Lung (tissue), 12 donors: ENCODE results near the gene SLC44A1. TPM values are rescaled to one million over a fixed set of nuclear protein-coding genes. Genes with fewer than 3 reads are reported as not detected.

Experiments
- ATAC-seq: fragments of 200-7000 bp; cut with Tn5 transposase; one replicate; pipeline ENCODE4 v1.9.1; 2020; ENCODE audit warnings: moderate number of reproducible peaks; ENCODE audit not compliant: insufficient read depth, low FRiP score
- DNase-seq, 3 donors: peaks; one replicate each; pipeline ENCODE4 v3.0.0-alpha.2; 2013 to 2017
- H3K27ac ChIP-seq, 2 donors: one replicate each; pipeline ENCODE4 v1.5.1; 2013; ENCODE audit warnings: mild to moderate bottlenecking in 2 of 2, moderate library complexity in 2 of 2, control low read depth in 1 of 2, inconsistent platforms in 1 of 2, low read depth in 1 of 2, low read length in 1 of 2
- H3K27me3 ChIP-seq, 3 donors: one replicate each; pipeline ENCODE4 v1.5.1; 2013; ENCODE audit warnings: low read length in 2 of 3; ENCODE audit not compliant: control insufficient read depth in 3 of 3, insufficient read depth in 3 of 3
- H3K36me3 ChIP-seq, 4 donors: one replicate each; pipeline ENCODE4 v1.5.1; 2013; ENCODE audit warnings: low read length in 4 of 4, mild to moderate bottlenecking in 1 of 4, moderate library complexity in 1 of 4; ENCODE audit not compliant: control insufficient read depth in 4 of 4, insufficient read depth in 4 of 4
- H3K4me1 ChIP-seq, 5 donors: one replicate each; pipeline ENCODE4 v1.5.1; 2013; ENCODE audit warnings: low read length in 5 of 5, mild to moderate bottlenecking in 2 of 5, moderate library complexity in 1 of 5; ENCODE audit not compliant: control insufficient read depth in 5 of 5, insufficient read depth in 5 of 5
- H3K4me3 ChIP-seq: one replicate; pipeline ENCODE4 v1.5.1; 2013; ENCODE audit warnings: mild to moderate bottlenecking, control low read depth, moderate library complexity
- H3K9ac ChIP-seq, 2 donors: one replicate each; pipeline ENCODE4 v1.5.1; 2013; ENCODE audit warnings: low read length in 2 of 2, control low read depth in 1 of 2; ENCODE audit not compliant: insufficient read depth in 1 of 2
- H3K9me3 ChIP-seq, 4 donors: one replicate each; pipeline ENCODE4 v1.5.1; 2013; ENCODE audit warnings: low read length in 3 of 4, mild to moderate bottlenecking in 1 of 4, moderate library complexity in 1 of 4; ENCODE audit not compliant: control insufficient read depth in 4 of 4, insufficient read depth in 3 of 4
- CTCF ChIP-seq: IDR thresholded peaks from 2 replicates; pipeline ENCODE4 v1.5.1; 2012; ENCODE audit warnings: mild to moderate bottlenecking; ENCODE audit errors: control extremely low read depth, extremely low read depth
- WGBS, 2 donors: extraction: QIAGEN DNeasy Blood & Tissue Kit; methylation state at CpG; one replicate each; pipeline ENCODE4 v1.1.7; 2013; 5-methylcytosine and 5-hydroxymethylcytosine counted together
- polyA plus RNA-seq, 2 donors: library from polyadenylated mRNA; stranded (reverse); fragments of 200-250 nt; gene quantifications; one replicate each; pipeline ENCODE4 v1.2.1, GENCODE V29; 2013
- total RNA-seq, 2 donors: library from RNA; depleted of rRNA in 1 of 2; stranded (reverse); fragments of >200 nt in 1 of 2; gene quantifications; one replicate each; pipeline ENCODE4 v1.2.1, GENCODE V29; 2014 to 2021
- donor health status: control.
- donor health status: control.
- donor health status: Bipolar disorder and iron deficiency.
- donor health status: healthy.
- donor health status: DM: yes; HTN: yes; CAD: no.

The SLC44A1 gene
- total and polyA plus RNA-seq, 4 donors, result 13.0 to 61.7 (median 33.8) TPM

- no peaks in the 10 kb centered on the region for H3K27me3 ChIP-seq
- WGBS, 2 donors, result 1% methylated on average over 59 to 87 of the region's 87 CpGs
- ATAC-seq, result peak; percentile 99
- no peaks in the 10 kb centered on the region for H3K36me3 ChIP-seq
- DNase-seq, result peak; percentile 88 to 95 (median 93)
- peak within 1 kb of the TSS; percentile 76 for H3K4me3 ChIP-seq
- peak; percentile 23 for TF ChIP-seq CTCF
- peak within 1 kb of the TSS; percentile 59 to 70 for H3K27ac ChIP-seq
- peak within 1 kb of the TSS; percentile 70 to 76 for H3K9ac ChIP-seq
- H3K9me3 ChIP-seq, result no peaks in the 10 kb centered on the region
- peaks cover 0 to 16% (median 0%) of the 10 kb centered on the region in 5 donors for H3K4me1 ChIP-seq
These were observed 203.7 kb downstream of the SLC44A1 start, which contains the start of gene FSD1L for GRCh38 chr9:105447814-105448812. Gene FSD1L, plus strand, starts transcription at chr9:105448034. Its CDS starts 187 bp downstream, at chr9:105448221.

- H3K9ac ChIP-seq, result peak overlapping the region in 1 of 2 donors; percentile 54
- WGBS, 2 donors, result 40 to 64% methylated on average over 2 of the region's 2 CpGs
- no peak for TF ChIP-seq CTCF
- H3K27me3 ChIP-seq, result no peaks in the 10 kb centered on the region
- no peaks in the 10 kb centered on the region for H3K9me3 ChIP-seq
- H3K36me3 ChIP-seq, result no peaks in the 10 kb centered on the region
- no peak for ATAC-seq
- H3K27ac ChIP-seq, result no peak overlapping the region
- no peak overlapping the region for H3K4me3 ChIP-seq
- DNase-seq, result no peak
- H3K4me1 ChIP-seq, result peaks cover 0 to 16% (median 0%) of the 10 kb centered on the region in 5 donors
These were observed 204.6 kb downstream of the SLC44A1 start for GRCh38 chr9:105449081-105449480.

- Histone ChIP-seq H3K4me1 (peaks cover 0 to 16% (median 3%) of the 10 kb centered on the region in 5 donors), H3K4me3 (no peak overlapping the region), H3K27me3 (no peaks in the 10 kb centered on the region), H3K9ac (no peak overlapping the region), H3K36me3 (no peaks in the 10 kb centered on the region), H3K9me3 (no peaks in the 10 kb centered on the region), H3K27ac (no peak overlapping the region)
- no peak for DNase-seq
- TF ChIP-seq CTCF, result no peak
- no peak for ATAC-seq
- 78 to 86% methylated on average over 3 of the region's 3 CpGs for WGBS, 2 donors
These were observed 207.7 kb downstream of the SLC44A1 start for GRCh38 chr9:105452185-105452584.
